Tibial nerve (tissue), 4 donors: ENCODE data around the gene SLC25A4. TPM values are rescaled to one million over a fixed set of nuclear protein-coding genes. Genes with fewer than 3 reads are reported as not detected.
"Not testable (repeated sequence)": the region's sequence is repeated elsewhere in the genome, so short reads cannot be mapped to it uniquely, and the experiment has no call there.

Experiments used
- DNase-seq, 2 donors: peaks; one replicate each; pipeline ENCODE4 v3.0.0-alpha.2; 2019; ENCODE audit warnings: low spot score in 2 of 2
- H3K27ac ChIP-seq, 4 donors: fragments of 200-600 bp; sonication (generic) in 3 of 4; one replicate each; pipeline ENCODE4 v1.5.1; 2017 to 2019; ENCODE audit warnings: mild to moderate bottlenecking in 1 of 4
- H3K27me3 ChIP-seq, 2 donors: fragments of 200-600 bp; sonication (generic) in 1 of 2; one replicate each; pipeline versions ENCODE4 v1.5.1 to v1.6.0; 2017 to 2019
- H3K36me3 ChIP-seq, 3 donors: fragments of 200-600 bp; sonication (generic); one replicate each; pipeline ENCODE4 v1.5.1; 2018 to 2019
- H3K4me1 ChIP-seq, 4 donors: fragments of 200-600 bp; sonication (generic) in 3 of 4; one replicate each; pipeline ENCODE4 v1.5.1; 2017 to 2019
- H3K4me3 ChIP-seq, 4 donors: fragments of 200-600 bp; sonication (generic) in 3 of 4; one replicate each; pipeline ENCODE4 v1.5.1; 2017 to 2019; ENCODE audit warnings: mild to moderate bottlenecking in 1 of 4, moderate library complexity in 1 of 4
- H3K9me3 ChIP-seq, 4 donors: fragments of 200-600 bp; sonication (generic) in 3 of 4; one replicate each; pipeline ENCODE4 v1.5.1; 2017 to 2019
- EP300 ChIP-seq, 2 donors: sonication (generic); formaldehyde crosslinking; IDR thresholded peaks; one replicate each; pipeline ENCODE4 v1.6.1; 2017; ENCODE audit warnings: antibody characterized with exemption in 2 of 2, mild to moderate bottlenecking in 1 of 2
- POLR2A ChIP-seq, 2 donors: fragments of 450-650 bp; IDR thresholded peaks; one replicate each; pipeline ENCODE4 v1.6.1; 2017; ENCODE audit warnings: antibody characterized with exemption in 2 of 2, mild to moderate bottlenecking in 2 of 2, moderate library complexity in 2 of 2
- WGBS, 2 donors: methylation state at CpG; one replicate each; pipeline ENCODE4 v1.1.5; 2018; 5-methylcytosine and 5-hydroxymethylcytosine counted together
- total RNA-seq, 4 donors: library from RNA; depleted of rRNA; stranded (reverse); fragments of >200 nt; gene quantifications; one replicate each; pipeline ENCODE4 v1.1.0, GENCODE V29; 2016
- TF ChIP-seq, protein P1 (sequence below), 5 experiments: fragments of 200-600 bp in 3 of 5; fragments of 450-650 bp in 2 of 5; sonication (generic) in 3 of 5; IDR thresholded peaks; one replicate each; pipeline ENCODE4 v1.5.1; 2016 to 2019; ENCODE audit warnings: antibody characterized with exemption in 5 of 5, mild to moderate bottlenecking in 3 of 5, moderate library complexity in 2 of 5

Gene SLC25A4
- total RNA-seq, 4 donors from 2014 or later, result 15.5 to 41.1 (median 24.0) TPM

DNA sequence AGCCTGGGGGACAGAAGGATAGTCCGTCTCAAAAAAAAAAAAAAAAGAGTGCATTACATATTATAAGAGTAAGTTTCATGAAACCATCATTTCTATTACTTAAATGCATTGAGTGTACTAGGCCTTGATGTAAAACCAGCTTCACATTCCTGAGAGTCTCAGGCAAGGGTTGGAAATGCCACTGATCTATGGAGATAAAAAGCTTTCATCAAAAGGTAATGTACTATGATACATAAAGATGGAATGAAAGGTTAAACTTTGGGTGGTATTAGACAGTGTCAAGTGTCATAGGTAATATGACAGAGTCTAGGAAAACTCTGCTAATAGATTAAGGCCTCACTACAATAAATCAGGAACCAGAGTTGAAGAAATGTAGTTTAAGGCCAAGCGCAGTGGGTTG is 53.4 kb downstream of the SLC25A4 start:
- DNase-seq, result no peak
- Histone ChIP-seq H3K27me3 (no peaks in the 10 kb centered on the region), H3K4me1 (peaks cover 0 to 4% (median 0%) of the 10 kb centered on the region in 4 donors), H3K36me3 (peaks cover 0 to 7% (median 0%) of the 10 kb centered on the region in 3 donors), H3K27ac (no peak overlapping the region), H3K4me3 (no peak overlapping the region), H3K9me3 (no peaks in the 10 kb centered on the region)
- 93 to 96% methylated on average over 2 of the region's 2 CpGs for WGBS, 2 donors
- no peak for TF ChIP-seq EP300 (IDR thresholded peaks at IDR 0.05)
- TF ChIP-seq, protein P1, sequence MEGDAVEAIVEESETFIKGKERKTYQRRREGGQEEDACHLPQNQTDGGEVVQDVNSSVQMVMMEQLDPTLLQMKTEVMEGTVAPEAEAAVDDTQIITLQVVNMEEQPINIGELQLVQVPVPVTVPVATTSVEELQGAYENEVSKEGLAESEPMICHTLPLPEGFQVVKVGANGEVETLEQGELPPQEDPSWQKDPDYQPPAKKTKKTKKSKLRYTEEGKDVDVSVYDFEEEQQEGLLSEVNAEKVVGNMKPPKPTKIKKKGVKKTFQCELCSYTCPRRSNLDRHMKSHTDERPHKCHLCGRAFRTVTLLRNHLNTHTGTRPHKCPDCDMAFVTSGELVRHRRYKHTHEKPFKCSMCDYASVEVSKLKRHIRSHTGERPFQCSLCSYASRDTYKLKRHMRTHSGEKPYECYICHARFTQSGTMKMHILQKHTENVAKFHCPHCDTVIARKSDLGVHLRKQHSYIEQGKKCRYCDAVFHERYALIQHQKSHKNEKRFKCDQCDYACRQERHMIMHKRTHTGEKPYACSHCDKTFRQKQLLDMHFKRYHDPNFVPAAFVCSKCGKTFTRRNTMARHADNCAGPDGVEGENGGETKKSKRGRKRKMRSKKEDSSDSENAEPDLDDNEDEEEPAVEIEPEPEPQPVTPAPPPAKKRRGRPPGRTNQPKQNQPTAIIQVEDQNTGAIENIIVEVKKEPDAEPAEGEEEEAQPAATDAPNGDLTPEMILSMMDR (IDR thresholded peaks at IDR 0.05), result no peak
- no peak for TF ChIP-seq POLR2A (IDR thresholded peaks at IDR 0.05)

DNA sequence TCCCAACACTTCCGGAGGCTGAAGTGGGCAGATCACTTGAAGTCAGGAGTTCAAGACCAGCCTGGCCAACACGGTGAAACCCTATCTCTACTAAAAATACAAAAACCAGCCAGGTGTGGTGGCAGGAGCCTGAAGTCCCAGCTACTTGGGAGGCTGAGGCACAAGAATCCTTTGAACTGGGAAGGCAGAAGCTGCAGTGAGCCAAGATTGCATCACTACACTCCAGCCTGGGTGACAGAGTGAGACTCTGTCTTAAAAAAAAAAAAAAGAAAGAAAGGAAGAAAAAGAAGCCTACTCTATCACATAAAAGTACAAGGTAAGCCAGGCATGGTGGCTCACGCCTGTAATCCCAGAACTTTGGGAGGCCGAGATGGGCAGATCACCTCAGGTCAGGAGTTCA is 55.1 kb downstream of the SLC25A4 start:
- H3K36me3 ChIP-seq, H3K27me3 ChIP-seq, H3K9me3 ChIP-seq, H3K4me3 ChIP-seq, H3K27ac ChIP-seq, DNase-seq: not testable (repeated sequence)
- WGBS, 2 donors, result 96 to 97% methylated on average over 4 of the region's 4 CpGs
- H3K4me1 ChIP-seq, result peaks cover 0 to 20% (median 9%) of the 10 kb centered on the region in 4 donors

Other genes with a start within 250 kb of the SLC25A4 start
- not detected for gene HELT, start 124.8 kb upstream of the SLC25A4 start, total RNA-seq
- gene CFAP97, start 60.7 kb downstream of the SLC25A4 start, total RNA-seq, result 10 to 100 TPM; 30.3 to 44.1 (median 33.3) TPM
- 10 to 100 TPM; 17.7 to 29.4 (median 23.5) TPM for gene SNX25, start 66.3 kb downstream of the SLC25A4 start, total RNA-seq